K562 treated with DMSO at 1 percent for 4 hours (cell line): Measurements from ENCODE around the gene OR1D5. TPM values are rescaled to one million over a fixed set of nuclear protein-coding genes. Genes with fewer than 3 reads are reported as not detected.

ENCODE experiments used
- total RNA-seq: library from RNA; unstranded; fragments of 300-600 nt; gene quantifications from 2 replicates; pipeline ENCODE4 v1.2.3, GENCODE V29; 2022; ENCODE audit not compliant: insufficient read depth

OR1D5 gene, protein sequence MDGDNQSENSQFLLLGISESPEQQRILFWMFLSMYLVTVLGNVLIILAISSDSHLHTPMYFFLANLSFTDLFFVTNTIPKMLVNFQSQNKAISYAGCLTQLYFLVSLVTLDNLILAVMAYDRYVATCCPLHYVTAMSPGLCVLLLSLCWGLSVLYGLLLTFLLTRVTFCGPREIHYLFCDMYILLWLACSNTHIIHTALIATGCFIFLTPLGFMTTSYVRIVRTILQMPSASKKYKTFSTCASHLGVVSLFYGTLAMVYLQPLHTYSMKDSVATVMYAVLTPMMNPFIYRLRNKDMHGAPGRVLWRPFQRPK
- not detected in 2 replicates for total RNA-seq

DNA sequence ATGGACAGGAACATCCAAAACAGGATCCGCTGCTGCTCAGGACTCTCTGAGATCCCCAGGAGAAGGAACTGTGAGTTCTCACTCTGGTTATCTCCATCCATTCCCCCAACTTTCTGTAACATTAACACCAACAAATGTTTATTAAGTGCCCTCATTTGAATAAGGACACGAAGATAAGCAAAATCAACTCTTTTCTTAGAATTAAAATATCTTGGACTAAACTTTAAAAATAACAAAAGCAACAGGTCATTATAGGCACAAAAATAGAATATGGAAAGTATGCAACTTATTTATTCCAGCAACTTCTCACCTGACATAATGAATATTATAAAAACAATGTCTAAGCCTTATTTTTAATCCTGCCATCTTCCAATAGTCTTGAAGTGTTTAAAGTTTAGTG, at the start of gene OR1D5:
TSS of gene OR1D5 (minus strand) at position 101 of the 400 bp plus-strand sequence. CDS start at position 101, 0 bp downstream.

GRCh38 chr17:3104322-3104721, 40.9 kb upstream of the OR1D5 start, which contains the start of gene OR1D2:
TSS of gene OR1D2 (minus strand) at chr17:3104422. CDS start at chr17:3092996, 11,426 bp downstream.

Other genes starting within 250 kb of the OR1D5 start
- gene OR1D2, start 40.8 kb upstream of the OR1D5 start, total RNA-seq: not detected in 2 replicates
- gene OR1G1, start 63.9 kb upstream of the OR1D5 start, total RNA-seq: not detected in 2 replicates
- not detected in 2 replicates for gene OR1A2, start 133.9 kb upstream of the OR1D5 start, total RNA-seq
- not detected in 2 replicates for gene OR1A1, start 144.1 kb upstream of the OR1D5 start, total RNA-seq
- not detected in 2 replicates for gene OR3A1, start 234.8 kb upstream of the OR1D5 start, total RNA-seq